Measurements from ENCODE around the gene LDLRAD1. TPM values are rescaled to one million over a fixed set of nuclear protein-coding genes. Genes with fewer than 3 reads are reported as not detected.

Gene LDLRAD1
- not detected in 2 replicates for total RNA-seq

GRCh38 chr1:54017979-54018378, at the start of gene LDLRAD1:
LDLRAD1 (minus strand) TSS chr1:54018186; CDS start chr1:54018112, 74 bp downstream.

GRCh38 chr1:54052934-54053744, 35.2 kb upstream of the LDLRAD1 start, which contains the start of the genes TCEANC2 and TMEM59:
TCEANC2 (plus strand) TSS chr1:54053608; CDS start chr1:54054423, 815 bp downstream.
TMEM59 (minus strand) TSS chr1:54053204; CDS start chr1:54053188, 16 bp downstream.

Other genes with a start within 250 kb of the LDLRAD1 start
- gene NDC1, start 179.9 kb downstream of the LDLRAD1 start, total RNA-seq, result 8.3 and 12.5 TPM in 2 replicates
- gene YIPF1, start 128.4 kb downstream of the LDLRAD1 start, total RNA-seq, result 13.1 and 16.8 TPM in 2 replicates
- not detected in 2 replicates for gene DIO1, start 124.0 kb downstream of the LDLRAD1 start, total RNA-seq
- gene IFT25, start 72.5 kb downstream of the LDLRAD1 start, total RNA-seq, result 15.1 and 18.0 TPM in 2 replicates
- 17.2 and 23.8 TPM in 2 replicates for gene LRRC42, start 71.8 kb downstream of the LDLRAD1 start, total RNA-seq
- 377 and 481 TPM in 2 replicates for gene TMEM59, start 35.0 kb upstream of the LDLRAD1 start, total RNA-seq
- gene TCEANC2, start 35.4 kb upstream of the LDLRAD1 start, total RNA-seq, result 2.3 and 2.8 TPM in 2 replicates
- under 0.01 and 0.43 TPM in 2 replicates for gene CDCP2, start 134.8 kb upstream of the LDLRAD1 start, total RNA-seq
- 3.9 and 5.3 TPM in 2 replicates for gene CYB5RL, start 181.8 kb upstream of the LDLRAD1 start, total RNA-seq
- 39.1 and 45.1 TPM in 2 replicates for gene MRPL37, start 182.0 kb upstream of the LDLRAD1 start, total RNA-seq

All from dermis lymphatic vessel endothelial cell (primary cell).